Esophagus squamous epithelium (tissue), 4 donors: ENCODE results near the gene NFX1.

Source experiments
- CTCF ChIP-seq, 6 experiments: fragments of 450-650 bp in 4 of 6; fragments of 200-600 bp in 2 of 6; sonication (generic) in 2 of 6; IDR thresholded peaks; one replicate each; pipeline ENCODE4 v1.5.1; 2016 to 2019; ENCODE audit warnings: antibody characterized with exemption in 6 of 6, mild to moderate bottlenecking in 4 of 6, moderate library complexity in 4 of 6
- POLR2A ChIP-seq, 4 donors: fragments of 450-650 bp; IDR thresholded peaks; one replicate each; pipeline ENCODE4 v1.6.1; 2017; ENCODE audit warnings: antibody characterized with exemption in 4 of 4, mild to moderate bottlenecking in 4 of 4, moderate library complexity in 3 of 4

DNA sequence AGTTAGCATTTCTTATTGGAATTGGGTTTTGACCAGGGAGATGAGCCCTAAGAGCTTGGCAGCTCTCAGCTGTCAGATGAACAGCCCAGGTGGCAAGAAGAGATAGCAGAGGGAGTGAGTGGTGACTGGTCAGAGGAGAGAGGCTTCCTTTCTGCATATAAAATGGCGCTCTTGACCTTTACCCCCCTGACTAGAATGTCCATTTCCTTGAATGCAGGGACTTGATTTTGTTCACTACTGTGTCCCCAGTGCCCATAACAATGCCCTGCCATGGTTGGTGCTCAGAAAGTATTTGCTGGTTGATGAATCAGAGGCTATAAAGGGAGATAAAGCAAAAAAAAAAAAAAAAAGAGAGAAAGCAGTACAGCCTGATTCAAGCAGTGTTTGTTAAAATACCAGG, 18.3 kb upstream of the NFX1 start:
- no peak for TF ChIP-seq CTCF (IDR thresholded peaks at IDR 0.05)
- no peak for TF ChIP-seq POLR2A (IDR thresholded peaks at IDR 0.05)
